ENCODE results near the gene S1PR2.
"Not testable (repeated sequence)": the region's sequence is repeated elsewhere in the genome, so short reads cannot be mapped to it uniquely, and the experiment has no call there.

Gene S1PR2

GRCh38 chr19:10214784-10215183, 16.3 kb downstream of the S1PR2 start:
- Histone ChIP-seq H3K4me3 (ENCODE audit: low read length) (no peak overlapping the region), H3K4me1 (ENCODE audit: control insufficient read depth, insufficient read depth, low read length) (no peaks in the 10 kb centered on the region), H3K9ac (ENCODE audit: low read depth, low read length) (no peak overlapping the region), H3K36me3 (ENCODE audit: insufficient read depth, low read length) (no peaks in the 10 kb centered on the region), H3K27me3 (ENCODE audit: control insufficient read depth, insufficient read depth, low read length) (peaks cover 3% of the 10 kb centered on the region), H3K4me2 (ENCODE audit: low read length) (no peak overlapping the region), H3K9me3 (replicated peaks; ENCODE audit: low read length) (no peaks in the 10 kb centered on the region)

- Histone ChIP-seq H3K4me2 (ENCODE audit: low read length) (no peak overlapping the region), H3K4me1 (ENCODE audit: control insufficient read depth, insufficient read depth, low read length) (peaks cover 5% of the 10 kb centered on the region), H3K9me3 (replicated peaks; ENCODE audit: low read length) (no peaks in the 10 kb centered on the region), H3K4me3 (ENCODE audit: low read length) (no peak overlapping the region), H3K9ac (ENCODE audit: low read depth, low read length) (no peak overlapping the region), H3K27me3 (ENCODE audit: control insufficient read depth, insufficient read depth, low read length) (peaks cover 3% of the 10 kb centered on the region), H3K36me3 (ENCODE audit: insufficient read depth, low read length) (no peaks in the 10 kb centered on the region)
Observed at GRCh38 chr19:10211691-10212090, 19.4 kb downstream of the S1PR2 start.

- H3K4me1 ChIP-seq (ENCODE audit: control insufficient read depth, insufficient read depth, low read length): peaks cover 10% of the 10 kb centered on the region
- H3K36me3 ChIP-seq (ENCODE audit: insufficient read depth, low read length): no peaks in the 10 kb centered on the region
- no peak overlapping the region for H3K4me3 ChIP-seq (ENCODE audit: low read length)
- no peak overlapping the region for H3K4me2 ChIP-seq (ENCODE audit: low read length)
- H3K9me3 ChIP-seq (replicated peaks; ENCODE audit: low read length): no peaks in the 10 kb centered on the region
- H3K27me3 ChIP-seq (ENCODE audit: control insufficient read depth, insufficient read depth, low read length): peaks cover 3% of the 10 kb centered on the region
- H3K9ac ChIP-seq (ENCODE audit: low read depth, low read length): no peak overlapping the region
Observed at GRCh38 chr19:10211061-10211460, 20.1 kb downstream of the S1PR2 start.

- no peak overlapping the region for H3K4me2 ChIP-seq (ENCODE audit: low read length)
- no peaks in the 10 kb centered on the region for H3K9me3 ChIP-seq (replicated peaks; ENCODE audit: low read length)
- no peak overlapping the region for H3K4me3 ChIP-seq (ENCODE audit: low read length)
- H3K36me3 ChIP-seq (ENCODE audit: insufficient read depth, low read length): no peaks in the 10 kb centered on the region
- H3K9ac ChIP-seq (ENCODE audit: low read depth, low read length): no peak overlapping the region
- H3K4me1 ChIP-seq (ENCODE audit: control insufficient read depth, insufficient read depth, low read length): peaks cover 11% of the 10 kb centered on the region
- H3K27me3 ChIP-seq (ENCODE audit: control insufficient read depth, insufficient read depth, low read length): peaks cover 3% of the 10 kb centered on the region
Observed at GRCh38 chr19:10209315-10209714, 21.8 kb downstream of the S1PR2 start.

GRCh38 chr19:10207026-10207425, 24.1 kb downstream of the S1PR2 start:
- Histone ChIP-seq H3K4me2 (ENCODE audit: low read length) (no peak overlapping the region), H3K27me3 (ENCODE audit: control insufficient read depth, insufficient read depth, low read length) (peaks cover 3% of the 10 kb centered on the region), H3K36me3 (ENCODE audit: insufficient read depth, low read length) (no peaks in the 10 kb centered on the region), H3K4me3 (ENCODE audit: low read length) (no peak overlapping the region), H3K9me3 (replicated peaks; ENCODE audit: low read length) (no peaks in the 10 kb centered on the region), H3K4me1 (ENCODE audit: control insufficient read depth, insufficient read depth, low read length) (peaks cover 11% of the 10 kb centered on the region), H3K9ac (ENCODE audit: low read depth, low read length) (no peak overlapping the region)

- no peaks in the 10 kb centered on the region for H3K36me3 ChIP-seq (ENCODE audit: insufficient read depth, low read length)
- no peak overlapping the region for H3K4me2 ChIP-seq (ENCODE audit: low read length)
- no peaks in the 10 kb centered on the region for H3K9me3 ChIP-seq (replicated peaks; ENCODE audit: low read length)
- no peaks in the 10 kb centered on the region for H3K27me3 ChIP-seq (ENCODE audit: control insufficient read depth, insufficient read depth, low read length)
- H3K4me1 ChIP-seq (ENCODE audit: control insufficient read depth, insufficient read depth, low read length): peaks cover 11% of the 10 kb centered on the region
- H3K4me3 ChIP-seq (ENCODE audit: low read length): no peak overlapping the region
- H3K9ac ChIP-seq (ENCODE audit: low read depth, low read length): no peak overlapping the region
Observed at GRCh38 chr19:10206226-10206885, 24.8 kb downstream of the S1PR2 start.

GRCh38 chr19:10205636-10206035, 25.5 kb downstream of the S1PR2 start:
- Histone ChIP-seq H3K4me3 (ENCODE audit: low read length) (no peak overlapping the region), H3K27me3 (ENCODE audit: control insufficient read depth, insufficient read depth, low read length) (no peaks in the 10 kb centered on the region), H3K36me3 (ENCODE audit: insufficient read depth, low read length) (no peaks in the 10 kb centered on the region), H3K4me2 (ENCODE audit: low read length) (no peak overlapping the region), H3K4me1 (ENCODE audit: control insufficient read depth, insufficient read depth, low read length) (peaks cover 11% of the 10 kb centered on the region), H3K9ac (ENCODE audit: low read depth, low read length) (no peak overlapping the region), H3K9me3 (replicated peaks; ENCODE audit: low read length) (no peaks in the 10 kb centered on the region)

GRCh38 chr19:10203686-10204085, 27.4 kb downstream of the S1PR2 start:
- H3K4me1 ChIP-seq (ENCODE audit: control insufficient read depth, insufficient read depth, low read length): peaks cover 7% of the 10 kb centered on the region
- no peaks in the 10 kb centered on the region for H3K9me3 ChIP-seq (replicated peaks; ENCODE audit: low read length)
- H3K9ac ChIP-seq (ENCODE audit: low read depth, low read length): no peak overlapping the region
- H3K4me3 ChIP-seq (ENCODE audit: low read length): no peak overlapping the region
- H3K4me2 ChIP-seq (ENCODE audit: low read length): no peak overlapping the region
- no peaks in the 10 kb centered on the region for H3K36me3 ChIP-seq (ENCODE audit: insufficient read depth, low read length)
- H3K27me3 ChIP-seq (ENCODE audit: control insufficient read depth, insufficient read depth, low read length): no peaks in the 10 kb centered on the region

GRCh38 chr19:10201176-10201575, 30.0 kb downstream of the S1PR2 start:
- H3K27me3 ChIP-seq (ENCODE audit: control insufficient read depth, insufficient read depth, low read length): no peaks in the 10 kb centered on the region
- H3K4me1 ChIP-seq (ENCODE audit: control insufficient read depth, insufficient read depth, low read length): peaks cover 2% of the 10 kb centered on the region
- H3K9me3 ChIP-seq (replicated peaks; ENCODE audit: low read length): no peaks in the 10 kb centered on the region
- no peaks in the 10 kb centered on the region for H3K36me3 ChIP-seq (ENCODE audit: insufficient read depth, low read length)
- H3K4me3 ChIP-seq (ENCODE audit: low read length): no peak overlapping the region
- H3K9ac ChIP-seq (ENCODE audit: low read depth, low read length): no peak overlapping the region
- H3K4me2 ChIP-seq (ENCODE audit: low read length): no peak overlapping the region

- not testable (repeated sequence) for H3K27me3 ChIP-seq (ENCODE audit: control insufficient read depth, insufficient read depth, low read length); H3K4me1 ChIP-seq (ENCODE audit: control insufficient read depth, insufficient read depth, low read length); H3K4me2 ChIP-seq (ENCODE audit: low read length); H3K9ac ChIP-seq (ENCODE audit: low read depth, low read length); H3K9me3 ChIP-seq (replicated peaks; ENCODE audit: low read length); H3K36me3 ChIP-seq (ENCODE audit: insufficient read depth, low read length); H3K4me3 ChIP-seq (ENCODE audit: low read length)
Observed at GRCh38 chr19:10200101-10200500, 31.0 kb downstream of the S1PR2 start.

GRCh38 chr19:10198889-10199644, 32.1 kb downstream of the S1PR2 start:
- not testable (repeated sequence) for H3K27me3 ChIP-seq (ENCODE audit: control insufficient read depth, insufficient read depth, low read length); H3K4me2 ChIP-seq (ENCODE audit: low read length); H3K9me3 ChIP-seq (replicated peaks; ENCODE audit: low read length); H3K36me3 ChIP-seq (ENCODE audit: insufficient read depth, low read length); H3K4me3 ChIP-seq (ENCODE audit: low read length); H3K9ac ChIP-seq (ENCODE audit: low read depth, low read length); H3K4me1 ChIP-seq (ENCODE audit: control insufficient read depth, insufficient read depth, low read length)

- peak overlapping the region; percentile 87 for H3K9ac ChIP-seq (ENCODE audit: low read depth, low read length)
- H3K4me2 ChIP-seq (ENCODE audit: low read length): peak overlapping the region; percentile 81
- H3K4me1 ChIP-seq (ENCODE audit: control insufficient read depth, insufficient read depth, low read length): peaks cover 25% of the 10 kb centered on the region
Observed at GRCh38 chr19:10195199-10195519, 36.0 kb downstream of the S1PR2 start.

More at GRCh38 chr19:10195199-10195519, 36.0 kb downstream of the S1PR2 start:
- Histone ChIP-seq H3K9me3 (replicated peaks; ENCODE audit: low read length) (no peaks in the 10 kb centered on the region), H3K4me3 (ENCODE audit: low read length) (peak overlapping the region; percentile 92), H3K27me3 (ENCODE audit: control insufficient read depth, insufficient read depth, low read length) (no peaks in the 10 kb centered on the region), H3K36me3 (ENCODE audit: insufficient read depth, low read length) (peaks cover 1% of the 10 kb centered on the region)

All from skeletal muscle satellite cell (primary cell).